Progenitor cell of endocrine pancreas (in vitro differentiated cells): ENCODE results near the gene EPHA4. TPM values are rescaled to one million over a fixed set of nuclear protein-coding genes. Genes with fewer than 3 reads are reported as not detected.

Experiments used
- DNase-seq: peaks from one replicate; pipeline ENCODE4 v3.0.0; 2021; ENCODE audit warnings: low spot score; ENCODE audit not compliant: unreplicated experiment
- H3K27ac Mint-ChIP-seq: 2 replicates; pipeline ENCODE4 v1.8.0; 2021; ENCODE audit warnings: mild to moderate bottlenecking, moderate library complexity, mixed read lengths
- H3K27me3 Mint-ChIP-seq: 2 replicates; pipeline ENCODE4 v1.8.0; 2021; ENCODE audit warnings: mixed read lengths
- H3K36me3 Mint-ChIP-seq: 2 replicates; pipeline ENCODE4 v1.8.0; 2022; ENCODE audit warnings: mixed read lengths; ENCODE audit not compliant: insufficient read depth
- H3K4me1 Mint-ChIP-seq: 2 replicates; pipeline ENCODE4 v1.8.0; 2021; ENCODE audit warnings: low read depth, mixed read lengths
- H3K4me3 Mint-ChIP-seq: 2 replicates; pipeline ENCODE4 v1.8.0; 2021; ENCODE audit warnings: low read depth, mild to moderate bottlenecking, moderate library complexity, mixed read lengths
- H3K9me3 Mint-ChIP-seq: 2 replicates; pipeline ENCODE4 v1.8.0; 2021; ENCODE audit warnings: low read depth, mixed read lengths
- CTCF ChIP-seq: fragments of 200-600 bp; sonication (generic); IDR thresholded peaks from one replicate; pipeline ENCODE4 v1.5.0; 2021; ENCODE audit warnings: antibody characterized with exemption, mild to moderate bottlenecking; ENCODE audit not compliant: unreplicated experiment
- total RNA-seq: library from RNA; stranded (reverse); gene quantifications from 2 replicates; pipeline ENCODE4 v1.2.1, GENCODE V29; 2021

Gene EPHA4
- total RNA-seq, 1 donor from 2014 or later = 41.4 TPM

DNA sequence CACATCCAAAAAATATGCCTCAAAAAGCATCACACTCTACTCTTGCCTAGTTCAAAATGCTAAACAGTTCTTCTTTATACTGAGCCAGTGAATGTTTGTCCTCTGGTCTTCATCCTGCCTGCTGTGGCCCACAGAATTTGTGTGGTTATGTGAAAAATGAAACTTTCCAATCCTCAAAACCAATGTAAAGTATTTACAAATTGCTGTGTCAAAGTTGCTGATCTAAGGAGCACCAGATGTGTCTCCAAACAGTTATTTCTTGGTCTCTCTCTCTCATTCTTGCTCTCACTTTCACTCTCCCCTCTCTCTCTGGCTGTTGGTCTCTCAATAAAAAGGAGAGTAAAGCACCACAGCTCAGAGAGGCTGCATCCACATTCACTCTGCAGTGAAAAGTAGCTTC, 23.0 kb downstream of the EPHA4 start:
- Mint-ChIP-seq H3K4me3 (no peak overlapping the region), H3K4me1 (peaks cover 36% of the 10 kb centered on the region), H3K27me3 (no peaks in the 10 kb centered on the region), H3K27ac (no peak overlapping the region), H3K9me3 (peaks cover 6% of the 10 kb centered on the region), H3K36me3 (peaks cover 11% of the 10 kb centered on the region)
- TF ChIP-seq CTCF = no peak
- no peak for DNase-seq

- H3K4me1 Mint-ChIP-seq = peaks cover 17% of the 10 kb centered on the region
- no peak overlapping the region for H3K27ac Mint-ChIP-seq
- no peak for TF ChIP-seq CTCF
- H3K4me3 Mint-ChIP-seq = no peak overlapping the region
- no peak for DNase-seq
- no peaks in the 10 kb centered on the region for H3K27me3 Mint-ChIP-seq
- H3K9me3 Mint-ChIP-seq = peaks cover 6% of the 10 kb centered on the region
- H3K36me3 Mint-ChIP-seq = peaks cover 11% of the 10 kb centered on the region
Measured at GRCh38 chr2:221546505-221547225, 25.4 kb downstream of the EPHA4 start.

DNA sequence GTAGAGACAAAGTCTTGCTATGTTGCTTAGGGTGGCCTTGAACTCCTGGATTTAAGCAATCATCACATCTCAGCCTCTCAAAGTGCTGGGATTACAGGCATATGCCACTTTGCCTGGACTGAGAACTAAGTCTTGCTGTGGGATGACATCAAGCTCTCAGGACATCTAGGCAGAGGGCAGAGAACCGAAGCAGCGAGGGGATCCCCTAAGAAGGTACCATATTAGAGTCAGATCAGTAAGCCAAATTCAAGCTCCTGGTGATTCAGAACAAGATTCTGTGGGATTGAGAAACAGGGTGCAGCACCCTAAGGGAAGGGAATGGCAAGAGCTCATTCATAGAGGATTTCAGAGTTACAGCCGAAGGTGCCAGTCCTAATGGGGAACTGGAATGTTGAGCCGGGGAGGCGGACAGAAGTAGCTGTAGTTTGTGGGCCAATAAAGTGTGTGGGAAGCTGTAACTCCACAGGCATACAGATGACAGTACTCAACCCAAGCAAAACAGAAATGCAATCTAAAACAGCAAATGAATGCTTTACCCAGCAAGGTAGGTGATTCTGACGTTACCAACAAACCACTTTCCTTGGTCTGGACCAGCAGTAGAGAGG, 30.9 kb downstream of the EPHA4 start:
- Mint-ChIP-seq H3K4me3 (no peak overlapping the region), H3K9me3 (peaks cover 3% of the 10 kb centered on the region), H3K27me3 (peaks cover 11% of the 10 kb centered on the region), H3K36me3 (peaks cover 6% of the 10 kb centered on the region), H3K4me1 (peaks cover 14% of the 10 kb centered on the region), H3K27ac (no peak overlapping the region)
- TF ChIP-seq CTCF = no peak
- no peak for DNase-seq

- DNase-seq = no peak
- Mint-ChIP-seq H3K9me3 (no peaks in the 10 kb centered on the region), H3K4me1 (peaks cover 27% of the 10 kb centered on the region), H3K4me3 (no peak overlapping the region), H3K27ac (no peak overlapping the region), H3K27me3 (peaks cover 11% of the 10 kb centered on the region), H3K36me3 (peaks cover 1% of the 10 kb centered on the region)
- no peak for TF ChIP-seq CTCF
Measured at GRCh38 chr2:221539246-221539645, 32.9 kb downstream of the EPHA4 start.

GRCh38 chr2:221535824-221536223, 36.3 kb downstream of the EPHA4 start:
- H3K4me1 Mint-ChIP-seq = peaks cover 38% of the 10 kb centered on the region
- H3K4me3 Mint-ChIP-seq = no peak overlapping the region
- H3K27me3 Mint-ChIP-seq = peaks cover 8% of the 10 kb centered on the region
- peaks cover 1% of the 10 kb centered on the region for H3K36me3 Mint-ChIP-seq
- H3K27ac Mint-ChIP-seq = no peak overlapping the region
- no peaks in the 10 kb centered on the region for H3K9me3 Mint-ChIP-seq
- DNase-seq = no peak
- no peak for TF ChIP-seq CTCF
